ENCODE results near the gene BUD13.
A peak's percentile ranks its signal among the peaks of the same experiment; 100 is the strongest.

The BUD13 gene

GRCh38 chr11:116750070-116750718 lies 22.6 kb downstream of the BUD13 start:
- DNase-seq: no peak

DNA sequence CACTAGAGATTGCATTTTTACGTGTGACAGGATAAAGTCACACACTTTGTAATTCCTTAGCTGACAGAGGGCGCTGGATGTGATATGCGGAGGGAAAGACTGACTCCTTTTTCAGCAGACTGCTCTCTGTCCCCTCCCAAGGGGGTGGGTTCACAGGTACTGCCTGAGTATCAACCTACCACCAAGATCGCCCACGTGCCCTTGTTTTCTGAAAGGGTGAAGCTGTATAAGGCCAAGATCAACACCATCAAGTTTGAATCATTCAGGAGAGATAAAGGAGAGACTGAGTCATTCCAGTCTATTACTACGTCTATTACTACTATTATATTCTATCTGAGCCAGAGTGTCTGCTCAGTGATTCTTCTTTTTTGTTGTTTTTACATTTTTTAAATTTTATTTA lies 30.7 kb downstream of the BUD13 start:
- DNase-seq: no peak

- DNase-seq: no peak
These were observed 32.0 kb downstream of the BUD13 start for GRCh38 chr11:116740741-116741140.

GRCh38 chr11:116738975-116739374 lies 33.8 kb downstream of the BUD13 start:
- DNase-seq: no peak

DNA sequence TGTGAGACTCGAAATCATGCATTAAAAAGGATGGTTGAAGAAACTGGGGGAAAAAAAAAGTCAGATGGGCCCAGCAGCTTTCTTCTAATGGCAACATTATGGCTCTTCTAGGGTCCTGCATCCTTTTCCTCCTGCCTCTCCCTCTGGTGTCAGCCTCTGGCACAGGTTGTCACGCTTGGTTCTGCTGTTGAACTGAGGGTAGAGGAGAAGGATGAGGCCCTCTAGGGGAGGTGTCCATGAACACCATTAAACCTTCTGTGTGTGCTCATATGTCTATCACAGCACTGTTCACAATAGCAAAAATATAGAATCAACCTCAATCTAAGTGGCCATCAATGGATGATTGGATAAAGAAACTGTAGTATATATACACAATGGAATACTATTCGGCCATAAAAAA lies 36.0 kb downstream of the BUD13 start:
- DNase-seq: no peak

- no peak for DNase-seq
These were observed 38.7 kb downstream of the BUD13 start for GRCh38 chr11:116733969-116734508.

DNA sequence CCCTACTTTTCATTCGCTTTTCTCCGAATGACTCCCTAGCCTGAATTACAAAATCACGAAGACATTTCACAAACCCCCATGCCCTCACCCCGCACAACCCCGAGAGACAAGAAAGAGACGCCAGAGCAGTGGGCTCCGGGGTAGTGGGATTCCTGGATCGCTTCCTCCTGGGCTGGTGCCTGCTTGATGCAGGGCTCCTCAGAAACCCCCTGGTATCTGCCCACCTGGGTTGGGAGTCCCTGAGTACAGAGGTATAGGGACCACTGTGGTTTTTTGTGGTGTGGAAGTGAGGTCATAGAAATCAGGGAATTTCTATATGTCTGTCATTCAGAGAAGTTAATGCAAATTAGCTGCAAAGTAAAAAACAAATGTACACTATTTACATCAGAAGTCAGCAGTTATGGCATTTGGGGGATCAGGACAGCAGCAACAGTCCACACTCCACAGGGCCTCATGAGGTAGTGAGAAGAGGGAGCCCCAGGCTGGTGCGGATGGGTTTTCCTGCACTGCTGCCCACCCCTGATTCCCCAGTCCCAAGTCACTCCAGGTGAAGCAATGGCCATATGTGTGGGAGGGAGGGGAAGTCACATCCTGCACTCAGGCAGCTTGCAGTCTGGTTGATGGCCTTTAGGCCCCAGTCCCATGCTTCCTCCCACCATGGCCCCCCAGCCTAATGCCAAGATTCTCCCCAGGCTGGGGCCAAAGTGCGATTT lies 39.6 kb downstream of the BUD13 start:
- DNase-seq: no peak

DNA sequence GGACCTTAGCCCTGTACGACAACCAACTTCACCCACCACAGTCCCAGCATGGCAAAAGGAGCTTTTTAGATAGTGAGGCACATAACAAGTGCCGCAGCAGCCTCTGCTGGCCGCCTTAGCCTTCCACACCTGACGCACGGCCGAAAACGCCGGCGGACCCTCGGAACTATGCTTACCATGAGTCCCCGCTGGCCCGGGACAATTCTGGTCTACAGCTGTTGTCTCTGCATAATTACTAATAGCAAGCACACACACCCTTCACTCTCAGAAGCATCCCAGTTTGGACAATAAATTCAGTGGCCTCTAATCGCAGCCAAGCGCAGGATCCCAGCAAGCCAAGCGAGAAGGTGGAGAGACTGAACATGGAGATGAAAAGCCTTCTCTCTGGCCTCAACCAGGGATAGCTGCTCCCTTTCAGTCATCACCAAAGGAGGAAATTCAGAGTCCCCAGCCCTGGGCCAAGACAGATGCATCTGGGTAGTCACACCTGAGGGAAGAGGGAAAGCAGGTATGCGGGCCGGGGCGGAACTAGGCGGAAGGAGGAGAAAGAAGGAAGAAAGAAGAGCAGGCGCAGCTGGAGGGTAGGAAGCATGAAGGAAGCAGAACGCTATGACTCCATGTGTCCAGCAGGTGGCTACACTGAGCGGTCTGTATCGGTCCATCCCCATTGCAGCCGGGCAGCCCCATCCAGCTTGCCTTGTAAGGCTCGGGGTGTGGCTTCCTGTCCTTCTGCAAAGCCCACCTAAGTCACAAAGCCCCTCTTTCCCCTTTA lies 40.3 kb downstream of the BUD13 start:
- peak; percentile 65 for DNase-seq

DNA sequence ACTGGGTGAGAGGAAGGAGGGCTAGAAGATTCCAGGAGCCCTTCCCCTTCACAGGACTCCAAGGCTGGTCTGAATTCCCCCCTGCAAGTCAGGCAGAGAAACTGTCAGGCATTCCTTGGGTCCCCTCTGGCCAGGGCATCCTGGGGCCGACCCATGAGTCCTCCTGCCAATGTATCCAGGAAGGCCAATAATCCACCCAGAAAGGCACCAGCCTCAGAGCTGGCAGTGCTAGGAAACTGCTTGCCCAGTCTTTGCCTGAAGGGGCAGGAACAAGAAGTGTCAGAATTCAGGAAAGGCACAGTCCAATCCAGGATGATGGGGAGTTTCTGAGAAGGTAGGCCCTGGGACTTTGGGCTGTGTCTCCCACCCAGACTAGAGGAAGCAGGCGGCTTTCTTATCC lies 41.0 kb downstream of the BUD13 start:
- no peak for DNase-seq

GRCh38 chr11:116731097-116731761 lies 41.6 kb downstream of the BUD13 start:
- no peak for DNase-seq

DNA sequence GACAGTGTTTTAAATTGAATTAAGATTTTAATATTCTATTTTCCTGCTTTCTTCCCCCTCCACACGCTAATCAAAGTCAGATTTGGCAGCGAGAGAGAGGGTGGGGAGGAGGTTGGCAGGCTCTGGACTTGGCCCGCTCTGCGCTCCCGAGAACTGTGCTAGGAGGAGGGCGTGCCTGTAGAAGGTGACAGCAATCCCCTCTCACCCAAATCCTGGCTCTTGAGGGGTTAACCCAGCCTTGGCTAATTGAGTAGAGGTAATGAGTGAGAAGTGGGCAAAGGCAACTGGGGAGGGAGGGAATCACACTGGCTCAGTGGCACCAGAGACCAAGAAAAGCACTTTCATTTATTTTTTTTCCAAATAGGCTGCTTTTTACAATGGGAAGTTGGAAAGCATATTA lies 42.2 kb downstream of the BUD13 start:
- DNase-seq: no peak

DNA sequence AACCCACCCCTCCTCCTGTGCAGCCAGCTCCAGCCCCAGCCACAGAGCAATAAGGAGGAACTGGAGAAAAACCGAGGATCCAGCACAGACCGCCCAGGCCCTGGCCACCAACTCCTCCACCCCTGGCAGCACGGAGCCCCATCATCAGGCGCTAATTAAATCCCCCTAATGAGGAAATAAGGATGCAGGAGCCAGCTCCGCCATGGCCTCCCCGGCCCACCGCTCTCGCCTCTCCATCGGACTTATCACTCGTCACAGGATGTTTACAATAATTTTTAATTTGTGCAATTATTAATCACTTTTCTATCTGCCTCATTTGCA lies 42.6 kb downstream of the BUD13 start:
- DNase-seq: no peak

DNA sequence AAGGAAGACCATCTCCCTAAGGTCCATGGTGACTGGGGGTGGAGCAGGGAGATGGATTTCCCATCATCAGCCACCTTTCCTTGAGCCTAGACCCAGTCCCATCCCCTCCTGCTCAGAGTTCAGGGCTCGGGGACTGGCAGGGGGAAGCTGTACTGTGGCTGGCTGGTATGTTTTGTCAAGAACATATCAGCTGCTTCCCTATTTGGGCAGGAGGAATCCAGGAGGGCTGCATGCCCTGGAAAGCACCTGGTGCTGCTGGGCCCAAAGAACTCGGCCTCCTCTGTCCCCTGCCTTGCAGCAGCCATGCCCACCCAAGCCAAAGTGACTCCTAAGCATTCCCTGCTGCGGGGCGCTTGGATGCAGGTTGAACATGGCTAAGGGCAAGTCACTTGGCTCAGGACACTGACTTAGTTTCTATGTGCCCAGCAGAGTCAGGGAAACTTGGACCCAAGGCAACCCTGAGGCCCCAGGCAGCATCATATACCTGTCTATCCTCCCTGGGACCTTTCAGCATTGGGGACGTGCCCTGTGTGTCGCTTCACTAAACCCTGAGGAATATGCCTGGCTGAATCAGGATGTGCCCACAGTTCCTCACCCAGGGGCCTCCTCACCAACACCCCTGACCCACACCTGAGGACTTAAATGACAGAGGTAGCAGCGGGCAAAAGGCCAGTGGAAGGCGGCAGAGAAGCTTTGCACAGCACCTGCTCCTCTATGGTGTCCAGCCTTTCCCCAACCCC lies 43.1 kb downstream of the BUD13 start:
- DNase-seq: no peak

DNA sequence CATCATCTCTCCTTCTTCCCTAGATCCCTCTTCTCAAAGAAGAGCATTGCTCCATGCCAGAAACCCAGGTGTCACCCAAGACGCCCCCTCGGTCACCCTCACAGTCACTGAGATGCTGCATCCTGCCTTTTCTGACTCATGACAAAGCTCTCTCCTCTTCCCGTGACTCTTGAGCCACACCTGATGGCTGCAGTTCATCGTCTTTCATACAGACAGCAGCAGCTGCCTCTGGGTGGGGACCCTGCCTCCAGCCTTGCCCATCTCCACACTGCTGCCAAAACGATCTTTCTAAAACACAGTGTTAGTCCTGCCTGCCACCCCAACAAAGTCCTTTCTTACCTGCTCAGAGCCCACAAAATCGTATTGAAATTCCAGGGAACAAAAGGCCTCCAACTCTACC lies 44.8 kb downstream of the BUD13 start:
- no peak for DNase-seq

GRCh38 chr11:116725434-116726221 lies 47.2 kb downstream of the BUD13 start:
- no peak for DNase-seq

DNA sequence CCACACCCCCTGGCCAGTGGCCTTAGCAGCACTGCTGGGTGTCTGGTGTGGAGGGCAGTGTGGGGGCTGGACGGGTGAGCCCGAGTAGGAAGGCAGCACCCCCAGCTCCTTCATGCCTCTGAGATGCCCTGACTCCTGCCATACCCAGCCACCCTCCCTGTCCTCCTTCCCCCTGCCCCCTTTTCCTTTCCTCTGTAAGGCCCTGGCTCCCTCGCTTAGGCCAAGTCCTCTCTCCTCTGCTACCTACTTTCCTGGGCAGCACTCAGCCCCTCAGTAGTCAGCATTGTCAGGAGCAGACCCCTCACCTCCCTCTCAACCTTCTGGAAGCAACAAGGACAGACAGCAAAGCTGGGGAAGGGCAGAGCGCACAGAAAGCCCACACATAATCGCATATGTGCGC lies 48.0 kb downstream of the BUD13 start:
- no peak for DNase-seq

DNA sequence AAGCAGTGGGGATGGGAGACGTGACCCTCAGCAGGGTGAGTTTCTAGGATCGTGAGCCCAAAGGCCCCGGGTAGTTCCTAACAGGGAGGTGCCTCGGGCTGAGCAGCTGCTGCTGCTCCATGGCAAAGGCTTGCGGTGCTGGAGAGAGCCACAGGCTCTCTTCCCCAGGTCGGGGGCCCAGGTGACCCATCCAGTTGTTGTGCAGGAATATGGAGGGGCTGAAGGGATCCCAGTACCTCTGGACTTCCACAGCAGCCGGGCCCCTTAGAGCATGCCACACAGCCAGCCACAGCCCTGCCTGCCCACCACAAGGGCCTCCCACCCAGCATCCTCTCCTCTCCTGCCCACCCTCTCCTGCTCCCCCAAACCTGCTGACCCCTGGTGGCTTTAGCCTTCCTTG lies 49.3 kb downstream of the BUD13 start:
- DNase-seq: no peak

DNA sequence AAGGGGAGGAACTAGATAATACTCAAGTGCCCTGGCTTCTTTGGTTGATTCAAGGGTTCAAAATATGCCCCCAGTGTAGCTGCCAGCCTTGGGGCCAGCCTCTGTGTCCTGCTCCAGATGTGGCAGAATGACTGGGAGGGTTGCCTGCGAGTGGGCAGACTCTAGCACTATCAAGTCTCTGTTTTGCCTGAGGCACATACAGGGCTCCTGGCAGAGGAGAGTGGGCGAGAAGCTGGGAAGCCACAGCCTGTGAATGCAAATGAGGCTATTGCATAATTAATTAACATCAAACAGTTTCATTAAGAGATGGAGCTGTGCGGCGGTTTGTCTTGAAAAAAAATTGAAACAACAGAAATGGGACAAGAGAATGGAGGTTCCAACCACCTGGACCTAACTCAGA lies 50.8 kb downstream of the BUD13 start:
- no peak for DNase-seq

DNA sequence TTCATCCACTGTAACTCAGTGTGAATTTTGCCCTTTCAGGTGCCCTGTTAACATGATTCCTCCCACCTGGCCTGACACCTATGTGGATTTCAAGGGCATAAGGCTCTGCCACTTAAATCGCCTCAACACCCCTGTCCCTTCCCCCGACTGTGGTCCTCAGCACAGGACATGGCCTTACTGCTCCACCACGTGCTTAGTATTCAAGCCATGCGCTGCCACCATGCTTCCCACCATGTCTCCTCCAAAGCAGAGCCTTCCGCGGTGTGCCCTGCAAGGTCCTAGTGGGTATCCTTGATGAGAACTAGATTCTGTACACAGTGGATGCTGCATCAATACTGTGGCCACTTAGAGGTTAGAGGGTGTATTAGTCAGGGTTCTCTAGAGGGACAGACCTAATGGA lies 51.9 kb downstream of the BUD13 start:
- no peak for DNase-seq

DNA sequence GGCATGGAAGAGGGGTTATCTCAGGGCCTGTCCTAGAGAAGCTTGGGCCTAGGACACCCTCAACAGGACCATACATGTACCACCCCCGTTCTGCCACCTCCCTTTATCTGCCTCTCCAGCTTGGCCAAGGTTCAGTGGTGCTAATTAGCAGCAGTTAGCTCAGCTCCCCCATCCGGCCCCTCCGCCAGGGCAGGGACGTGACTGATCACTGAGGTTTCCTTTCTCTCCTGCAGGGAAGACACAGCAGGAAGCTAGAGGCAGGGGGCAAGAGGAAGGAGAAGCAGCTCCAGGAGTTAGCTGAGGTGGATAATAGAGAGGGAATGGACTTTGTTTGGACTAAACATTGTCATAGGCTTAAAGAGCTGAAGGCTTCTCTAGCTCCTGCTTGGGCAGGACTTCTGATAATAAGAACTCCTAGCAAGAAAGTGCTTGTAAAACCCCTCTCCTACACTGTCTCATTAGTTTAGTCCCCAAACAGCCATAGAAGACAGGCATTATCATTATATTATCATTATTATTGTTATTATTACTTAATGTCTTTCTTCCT lies 53.8 kb downstream of the BUD13 start:
- no peak for DNase-seq

DNA sequence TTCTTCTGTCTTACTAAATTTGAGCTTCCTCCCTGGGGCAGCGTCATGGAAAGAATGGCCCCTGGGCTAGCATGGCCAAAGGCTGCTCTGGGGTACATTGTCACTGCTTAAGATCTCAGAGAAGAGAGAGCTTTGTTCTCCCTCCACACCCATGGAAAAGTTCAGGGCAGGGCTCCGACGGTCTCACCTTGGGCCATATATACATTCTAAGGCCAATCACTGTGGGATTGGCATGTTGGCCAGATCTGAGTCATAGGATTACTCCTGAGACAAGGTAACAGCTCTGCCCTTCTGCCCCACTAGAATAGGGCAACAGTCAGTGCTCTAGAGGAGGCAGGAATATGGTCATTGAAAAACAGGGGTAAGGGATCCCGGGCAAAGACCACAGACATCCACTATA lies 56.2 kb downstream of the BUD13 start:
- DNase-seq: no peak

DNA sequence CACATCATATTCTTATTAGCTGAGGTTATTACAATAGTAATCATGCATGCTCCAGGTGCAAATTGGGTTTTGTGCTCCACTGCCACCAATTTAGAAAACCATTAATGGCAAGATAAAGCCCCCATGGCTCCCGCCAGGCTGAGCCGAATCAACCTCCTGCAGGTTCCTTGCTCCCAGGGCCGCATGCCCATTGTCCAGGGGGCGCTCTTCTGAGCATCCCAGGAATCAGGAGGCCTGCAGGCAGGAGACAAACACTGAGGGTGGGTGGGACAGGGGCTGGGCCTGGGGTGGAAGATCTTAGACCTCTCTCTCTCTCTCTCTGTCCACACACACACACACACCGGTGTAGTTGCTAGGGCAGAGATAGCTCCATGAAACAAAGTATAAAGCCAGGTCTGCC lies 57.4 kb downstream of the BUD13 start:
- no peak for DNase-seq
